NCI-H82 treated with DMSO at 0.1 percent for 48 hours (cell line): ENCODE data around the gene PAX8.
"Not testable (repeated sequence)": the region's sequence is repeated elsewhere in the genome, so short reads cannot be mapped to it uniquely, and the experiment has no call there.

Source experiments
- DNase-seq: peaks from one replicate; lab custom pipeline; 2025; ENCODE audit not compliant: unreplicated experiment; lab: John Stamatoyannopoulos, UW

The PAX8 gene

GRCh38 chr2:113278742-113279139 is at the start of gene PAX8:
Gene PAX8 (minus strand): TSS chr2:113278921. CDS start chr2:113278394, 527 bp downstream.
- DNase-seq = no peak

GRCh38 chr2:113328043-113328442 is 49.3 kb upstream of the PAX8 start:
- no peak for DNase-seq

- not testable (repeated sequence) for DNase-seq
Observed at GRCh38 chr2:113325161-113325731, 46.5 kb upstream of the PAX8 start.

- peak; percentile 91 for DNase-seq
Observed at GRCh38 chr2:113324684-113325160, 46.0 kb upstream of the PAX8 start.

GRCh38 chr2:113323129-113323528 is 44.4 kb upstream of the PAX8 start:
- DNase-seq = not testable (repeated sequence)

- DNase-seq = not testable (repeated sequence)
Observed at GRCh38 chr2:113320106-113320505, 41.4 kb upstream of the PAX8 start.

GRCh38 chr2:113318941-113319340 is 40.2 kb upstream of the PAX8 start:
- not testable (repeated sequence) for DNase-seq

- no peak for DNase-seq
Observed at GRCh38 chr2:113316085-113316484, 37.4 kb upstream of the PAX8 start.

- DNase-seq = not testable (repeated sequence)
Observed at GRCh38 chr2:113314663-113315062, 35.9 kb upstream of the PAX8 start.

- DNase-seq = not testable (repeated sequence)
Observed at GRCh38 chr2:113314176-113314575, 35.5 kb upstream of the PAX8 start.

GRCh38 chr2:113311781-113312180 is 33.1 kb upstream of the PAX8 start:
- not testable (repeated sequence) for DNase-seq

- not testable (repeated sequence) for DNase-seq
Observed at GRCh38 chr2:113311191-113311590, 32.5 kb upstream of the PAX8 start.

GRCh38 chr2:113309655-113310387 is 31.1 kb upstream of the PAX8 start:
- no peak for DNase-seq

- not testable (repeated sequence) for DNase-seq
Observed at GRCh38 chr2:113308784-113309183, 30.1 kb upstream of the PAX8 start.

GRCh38 chr2:113306207-113306606 is 27.5 kb upstream of the PAX8 start:
- not testable (repeated sequence) for DNase-seq

GRCh38 chr2:113305749-113306148 is 27.0 kb upstream of the PAX8 start:
- DNase-seq = not testable (repeated sequence)

- DNase-seq = no peak
Observed at GRCh38 chr2:113305146-113305545, 26.4 kb upstream of the PAX8 start.

GRCh38 chr2:113304702-113305101 is 26.0 kb upstream of the PAX8 start:
- DNase-seq = no peak

GRCh38 chr2:113302216-113302980 is 23.7 kb upstream of the PAX8 start:
- DNase-seq = not testable (repeated sequence)

- no peak for DNase-seq
Observed at GRCh38 chr2:113300281-113300680, 21.6 kb upstream of the PAX8 start.

GRCh38 chr2:113298176-113298575 is 19.5 kb upstream of the PAX8 start:
- no peak for DNase-seq

- not testable (repeated sequence) for DNase-seq
Observed at GRCh38 chr2:113297590-113297989, 18.9 kb upstream of the PAX8 start.
